Measurements from ENCODE around the gene OSBPL5. TPM values are rescaled to one million over a fixed set of nuclear protein-coding genes. Genes with fewer than 3 reads are reported as not detected.
A peak's percentile ranks its signal among the peaks of the same experiment; 100 is the strongest.
"Not testable (repeated sequence)": the region's sequence is repeated elsewhere in the genome, so short reads cannot be mapped to it uniquely, and the experiment has no call there.

The OSBPL5 gene
- total RNA-seq, 1 experiment from 2014 or later, result 115 TPM

DNA sequence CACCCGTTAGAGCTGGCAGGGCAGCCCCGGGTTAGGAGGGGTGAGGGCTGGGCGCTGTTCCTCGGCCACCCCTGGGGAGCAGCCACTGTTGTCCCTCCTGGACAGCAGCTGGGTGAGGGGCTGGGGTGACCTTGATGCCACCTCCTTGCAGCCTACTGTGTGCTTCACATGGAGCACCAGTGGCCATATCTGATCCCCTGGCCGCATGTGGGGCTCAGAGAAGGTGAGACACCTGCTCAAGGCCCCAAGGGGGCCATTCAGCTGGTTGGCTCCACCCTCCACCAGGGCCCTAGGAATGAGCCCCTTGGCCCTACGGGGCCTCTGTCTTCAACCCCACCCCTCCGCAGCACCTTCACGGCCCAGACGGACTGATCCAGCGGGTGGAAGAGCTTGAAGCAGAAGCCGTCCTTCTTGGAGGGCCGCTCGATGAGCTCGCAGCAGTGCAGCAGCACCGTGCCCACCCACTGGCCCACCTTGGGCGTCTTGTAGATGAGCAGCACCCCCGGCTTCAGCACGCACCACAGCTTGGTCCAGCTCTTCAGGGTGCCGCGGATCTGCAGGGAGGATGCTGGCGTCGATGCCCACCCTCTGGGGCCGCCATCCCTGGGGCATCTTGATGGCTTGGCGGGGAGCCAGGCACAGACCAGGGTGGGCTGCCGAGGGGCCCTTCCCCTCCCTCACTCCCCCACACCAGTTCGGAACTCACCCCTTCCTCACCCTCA is 44.9 kb downstream of the OSBPL5 start:
- DNase-seq (ENCODE audit: unreplicated experiment), result no peak
- Mint-ChIP-seq H3K36me3 (ENCODE audit: insufficient read depth, unreplicated experiment) (peaks cover 92% of the 10 kb centered on the region), H3K4me3 (ENCODE audit: unreplicated experiment) (no peak overlapping the region), H3K4me1 (ENCODE audit: insufficient read depth, unreplicated experiment) (peaks cover 41% of the 10 kb centered on the region), H3K9me3 (ENCODE audit: unreplicated experiment) (no peaks in the 10 kb centered on the region), H3K27ac (ENCODE audit: low read depth, unreplicated experiment) (no peak overlapping the region), H3K27me3 (ENCODE audit: insufficient read depth, unreplicated experiment) (no peaks in the 10 kb centered on the region)
- TF ChIP-seq, protein P1, sequence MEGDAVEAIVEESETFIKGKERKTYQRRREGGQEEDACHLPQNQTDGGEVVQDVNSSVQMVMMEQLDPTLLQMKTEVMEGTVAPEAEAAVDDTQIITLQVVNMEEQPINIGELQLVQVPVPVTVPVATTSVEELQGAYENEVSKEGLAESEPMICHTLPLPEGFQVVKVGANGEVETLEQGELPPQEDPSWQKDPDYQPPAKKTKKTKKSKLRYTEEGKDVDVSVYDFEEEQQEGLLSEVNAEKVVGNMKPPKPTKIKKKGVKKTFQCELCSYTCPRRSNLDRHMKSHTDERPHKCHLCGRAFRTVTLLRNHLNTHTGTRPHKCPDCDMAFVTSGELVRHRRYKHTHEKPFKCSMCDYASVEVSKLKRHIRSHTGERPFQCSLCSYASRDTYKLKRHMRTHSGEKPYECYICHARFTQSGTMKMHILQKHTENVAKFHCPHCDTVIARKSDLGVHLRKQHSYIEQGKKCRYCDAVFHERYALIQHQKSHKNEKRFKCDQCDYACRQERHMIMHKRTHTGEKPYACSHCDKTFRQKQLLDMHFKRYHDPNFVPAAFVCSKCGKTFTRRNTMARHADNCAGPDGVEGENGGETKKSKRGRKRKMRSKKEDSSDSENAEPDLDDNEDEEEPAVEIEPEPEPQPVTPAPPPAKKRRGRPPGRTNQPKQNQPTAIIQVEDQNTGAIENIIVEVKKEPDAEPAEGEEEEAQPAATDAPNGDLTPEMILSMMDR (IDR thresholded peaks at IDR 0.05; ENCODE audit: unreplicated experiment), result no peak
- POLR2A ChIA-PET, result interaction anchor here (1.2 kb wide), 1 partner anchor 11 kb away, joined by 3 read pairs; no protein-coding TSS in a partner anchor
- intact Hi-C loops (cut with micrococcal nuclease), result loop anchor here (5.0 kb wide), 1 partner anchor 47 kb away; the partner anchor contains the start of gene OSBPL5
- BruUV-seq (replicated peaks), result no TSS peak
- CTCF ChIA-PET, result interaction anchor here (0.8 to 2.2 kb wide), 2 partner anchors 10 to 28 kb away, joined by 3 to 8 read pairs; no protein-coding TSS in a partner anchor

DNA sequence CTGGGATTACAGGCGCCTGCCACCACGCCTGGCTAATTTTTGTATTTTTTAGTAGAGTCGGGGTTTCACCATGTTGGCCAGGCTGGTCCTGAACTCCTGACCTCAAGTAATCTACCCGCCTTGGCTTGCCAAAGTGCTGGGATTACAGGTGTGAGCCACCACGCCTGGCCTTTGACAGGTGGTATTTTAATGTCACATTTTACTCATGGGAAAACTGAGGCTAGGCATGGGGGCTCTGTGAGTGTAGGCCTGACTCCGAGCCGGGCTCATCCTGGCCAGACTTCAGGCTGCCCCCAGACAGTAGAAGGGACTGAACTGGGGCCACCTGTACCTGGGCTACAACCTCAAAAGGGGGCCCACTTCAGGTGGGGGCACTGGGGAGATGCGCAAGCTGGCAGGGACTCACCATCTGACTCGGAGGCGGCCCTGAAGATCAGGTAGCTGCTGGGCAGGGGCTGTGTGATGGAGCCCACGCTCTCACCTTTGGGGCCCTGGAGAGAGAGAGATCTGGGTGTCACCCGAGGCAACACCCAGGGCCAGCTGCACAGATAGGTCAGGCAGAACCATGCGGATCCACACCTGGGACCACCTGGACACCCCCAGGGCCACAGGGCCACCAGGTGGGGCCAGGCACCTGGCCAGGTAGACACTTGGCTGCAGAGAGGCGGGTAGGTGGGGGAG is 45.8 kb downstream of the OSBPL5 start:
- Mint-ChIP-seq H3K4me3 (ENCODE audit: unreplicated experiment) (no peak overlapping the region), H3K4me1 (ENCODE audit: insufficient read depth, unreplicated experiment) (peaks cover 39% of the 10 kb centered on the region), H3K9me3 (ENCODE audit: unreplicated experiment) (peaks cover under 1% of the 10 kb centered on the region), H3K36me3 (ENCODE audit: insufficient read depth, unreplicated experiment) (peaks cover 92% of the 10 kb centered on the region), H3K27me3 (ENCODE audit: insufficient read depth, unreplicated experiment) (no peaks in the 10 kb centered on the region), H3K27ac (ENCODE audit: low read depth, unreplicated experiment) (no peak overlapping the region)
- CTCF ChIA-PET, result interaction anchor here (2.2 kb wide), 1 partner anchor 9 kb away, joined by 8 read pairs; no protein-coding TSS in a partner anchor
- intact Hi-C loops (cut with micrococcal nuclease), result no loop called here
- TF ChIP-seq, protein P1 (IDR thresholded peaks at IDR 0.05; ENCODE audit: unreplicated experiment), result no peak
- no peak for DNase-seq (ENCODE audit: unreplicated experiment)
- POLR2A ChIA-PET, result interaction anchor here (1.2 kb wide), 1 partner anchor 10 kb away, joined by 3 read pairs; no protein-coding TSS in a partner anchor
- BruUV-seq (replicated peaks), result no TSS peak

DNA sequence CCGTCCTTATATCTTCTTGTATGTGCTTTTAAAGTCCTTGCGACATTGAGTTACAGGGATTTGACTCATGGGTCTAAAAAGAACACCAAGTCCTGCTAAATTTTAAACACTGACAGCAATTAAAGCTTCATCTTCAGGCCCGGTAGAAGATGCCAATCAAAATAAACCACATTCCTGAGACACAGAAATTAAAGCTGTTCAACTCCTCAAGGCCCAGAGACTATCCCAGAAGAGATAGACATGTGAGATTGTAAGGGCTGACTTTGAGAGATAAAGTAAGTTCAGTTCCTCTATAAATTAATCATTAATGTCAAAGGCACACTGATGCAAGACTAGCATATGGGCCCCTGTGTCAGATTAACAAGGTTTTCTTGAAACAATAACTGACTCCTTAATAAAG is 49.8 kb downstream of the OSBPL5 start:
- intact Hi-C loops (cut with micrococcal nuclease), result no loop called here
- Mint-ChIP-seq H3K27ac (ENCODE audit: low read depth, unreplicated experiment) (peak overlapping the region; percentile 65), H3K9me3 (ENCODE audit: unreplicated experiment) (peaks cover 7% of the 10 kb centered on the region), H3K4me1 (ENCODE audit: insufficient read depth, unreplicated experiment) (peaks cover 38% of the 10 kb centered on the region), H3K4me3 (ENCODE audit: unreplicated experiment) (peak overlapping the region; percentile 17), H3K27me3 (ENCODE audit: insufficient read depth, unreplicated experiment) (no peaks in the 10 kb centered on the region), H3K36me3 (ENCODE audit: insufficient read depth, unreplicated experiment) (peaks cover 97% of the 10 kb centered on the region)
- peak; percentile 26 for DNase-seq (ENCODE audit: unreplicated experiment)
- TF ChIP-seq, protein P1 (IDR thresholded peaks at IDR 0.05; ENCODE audit: unreplicated experiment), result no peak
- CTCF ChIA-PET, result no interaction called here
- POLR2A ChIA-PET, result interaction anchor here (0.7 to 9.1 kb wide), 4 partner anchors 10 to 66 kb away, joined by 4 to 179 read pairs (median 5); no protein-coding TSS in a partner anchor
- BruUV-seq (replicated peaks), result no TSS peak

DNA sequence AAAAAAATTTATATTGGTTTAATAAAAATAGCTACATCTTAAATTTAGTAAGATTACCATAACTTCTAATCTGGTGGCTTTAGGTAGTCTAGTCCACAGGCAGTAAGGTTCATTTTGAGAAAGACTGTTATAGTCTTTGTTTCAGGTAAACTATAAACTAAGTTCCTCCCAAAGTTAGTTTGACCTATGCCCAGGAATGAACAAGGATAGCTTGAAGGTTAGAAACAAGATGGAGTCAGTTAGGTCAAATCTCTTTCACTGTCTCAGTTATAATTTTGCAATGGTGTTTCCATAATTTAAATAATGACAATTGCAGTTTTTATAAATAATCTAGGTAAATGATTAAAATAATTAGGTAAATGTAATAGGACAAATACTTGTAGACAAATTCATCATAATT is 51.4 kb downstream of the OSBPL5 start:
- intact Hi-C loops (cut with micrococcal nuclease), result not testable (repeated sequence)
- CTCF ChIA-PET, result interaction anchor here (0.6 to 2.3 kb wide), 3 partner anchors 76 to 304 kb away, joined by 3 to 8 read pairs (median 3); no protein-coding TSS in a partner anchor
- POLR2A ChIA-PET, result interaction anchor here (0.9 to 9.1 kb wide), 5 partner anchors 11 to 179 kb away, joined by 3 to 179 read pairs (median 4); no protein-coding TSS in a partner anchor

More for the DNA sequence above, 51.4 kb downstream of the OSBPL5 start:
- not testable (repeated sequence) for H3K27me3 Mint-ChIP-seq (ENCODE audit: insufficient read depth, unreplicated experiment); BruUV-seq (replicated peaks); DNase-seq (ENCODE audit: unreplicated experiment); H3K9me3 Mint-ChIP-seq (ENCODE audit: unreplicated experiment)
- peak overlapping the region; percentile 13 for H3K4me3 Mint-ChIP-seq (ENCODE audit: unreplicated experiment)
- peaks cover 97% of the 10 kb centered on the region for H3K36me3 Mint-ChIP-seq (ENCODE audit: insufficient read depth, unreplicated experiment)
- H3K4me1 Mint-ChIP-seq (ENCODE audit: insufficient read depth, unreplicated experiment), result peaks cover 38% of the 10 kb centered on the region
- H3K27ac Mint-ChIP-seq (ENCODE audit: low read depth, unreplicated experiment), result peak overlapping the region; percentile 70

All from MCF 10A (cell line).